GM20431 (cell line): ENCODE measurements around the gene ROPN1L.

Source experiments
- in situ Hi-C: fragments of 300-500 bp; cut with MseI, MboI; formaldehyde crosslinking; loops from one replicate; pipeline ENCODE4 v1.15.0; 2020; ENCODE audit warnings: low sequenced_read_pairs; ENCODE audit not compliant: unreplicated experiment

ROPN1L gene

DNA sequence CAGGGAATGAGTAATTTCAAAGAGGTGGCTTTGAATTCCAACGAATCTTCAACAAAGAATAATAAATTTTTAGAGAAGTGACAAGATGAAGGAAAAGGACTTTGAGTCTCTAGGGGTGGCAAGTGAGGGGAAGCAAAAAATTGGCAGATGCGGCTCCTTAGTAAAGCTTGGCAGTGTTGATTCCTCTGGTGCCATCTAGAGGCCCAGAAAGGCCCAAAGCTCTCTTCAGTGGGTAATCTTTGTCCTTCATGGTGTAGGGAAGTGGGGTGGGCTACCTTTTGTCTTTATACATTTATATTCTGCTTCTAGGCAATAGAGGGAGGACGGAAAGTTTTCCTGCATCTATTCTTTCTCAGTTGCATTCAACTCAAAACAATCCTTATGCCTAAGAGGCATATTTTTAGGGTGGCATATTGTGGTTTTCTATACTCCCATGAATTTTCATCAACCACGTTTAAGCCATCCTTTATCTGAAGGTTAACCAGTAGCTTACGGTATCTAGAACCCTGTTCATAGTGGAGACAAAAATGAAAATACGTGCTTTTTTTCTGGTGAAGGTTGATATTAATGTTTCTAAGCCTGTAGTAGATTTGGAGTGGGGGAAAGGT lies 17.5 kb upstream of the ROPN1L start:
- in situ Hi-C loops: loop anchor here (25.0 kb wide), 1 partner anchor 137 kb away; no protein-coding TSS in a partner anchor

DNA sequence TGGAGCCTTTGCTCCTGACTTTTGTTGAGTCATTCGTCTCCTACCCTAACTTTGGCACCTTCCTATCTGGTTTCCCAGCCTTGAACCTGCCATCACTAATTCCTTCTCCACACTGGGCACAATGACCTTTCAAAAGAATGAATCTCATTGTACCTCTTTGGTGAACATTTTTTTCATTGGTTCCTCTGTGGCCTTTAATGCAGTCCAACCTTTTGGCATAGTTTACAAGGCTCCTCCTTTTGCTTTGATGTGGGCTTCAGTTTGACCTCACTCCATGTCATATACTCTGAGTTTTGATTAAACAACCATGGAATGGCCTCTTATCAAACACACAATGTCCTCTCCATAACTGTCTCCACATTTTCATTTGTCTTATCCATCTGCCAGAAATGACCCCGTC lies 14.5 kb upstream of the ROPN1L start:
- in situ Hi-C loops: no loop called here

DNA sequence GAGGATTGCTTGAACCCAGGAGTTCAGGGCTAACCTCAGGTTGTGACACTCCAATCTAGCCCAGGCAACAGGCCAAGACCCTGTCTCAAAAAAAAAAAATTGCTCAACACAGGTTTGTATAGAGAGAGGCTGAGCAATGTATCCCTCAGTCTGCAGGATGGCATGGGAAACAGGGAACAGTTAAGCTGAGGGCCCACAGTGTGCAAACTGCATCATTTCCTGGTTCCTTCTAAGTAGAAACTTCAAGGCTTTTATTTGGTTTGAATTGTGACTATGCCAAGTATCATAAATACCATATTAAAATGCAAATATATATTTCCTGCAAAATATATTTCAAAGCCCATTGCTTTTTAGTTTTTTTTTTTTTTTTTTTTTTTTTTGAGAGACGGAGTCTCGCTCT lies 13.7 kb upstream of the ROPN1L start:
- in situ Hi-C loops: no loop called here

GRCh38 chr5:10431415-10431814 lies 10.3 kb upstream of the ROPN1L start:
- in situ Hi-C loops: no loop called here

- in situ Hi-C loops: no loop called here
Observed at GRCh38 chr5:10432059-10433008, 9.3 kb upstream of the ROPN1L start.

- in situ Hi-C loops: no loop called here
Observed at GRCh38 chr5:10434392-10434791, 7.3 kb upstream of the ROPN1L start.

DNA sequence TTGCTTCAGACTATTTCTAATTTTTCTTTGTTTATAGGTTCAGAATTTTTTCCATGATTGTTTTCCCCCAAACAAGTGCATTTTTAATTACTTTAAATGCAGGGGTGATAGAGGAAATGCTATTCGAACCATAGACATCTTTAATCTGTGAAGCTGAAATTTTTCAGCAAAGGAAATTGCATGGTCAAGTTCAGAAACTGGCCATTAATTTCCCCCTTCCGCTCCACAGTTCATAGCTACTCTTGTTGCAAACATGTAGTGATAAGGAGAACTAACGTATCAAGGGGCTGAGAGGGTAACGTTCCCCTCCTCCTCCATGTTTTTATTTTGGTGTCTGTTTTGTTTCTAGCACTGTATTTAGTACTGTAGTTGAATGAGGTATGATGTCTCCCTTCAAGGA lies 3.4 kb upstream of the ROPN1L start:
- in situ Hi-C loops: no loop called here

- in situ Hi-C loops: no loop called here
Observed at GRCh38 chr5:10439692-10440091, 2.0 kb upstream of the ROPN1L start.

DNA sequence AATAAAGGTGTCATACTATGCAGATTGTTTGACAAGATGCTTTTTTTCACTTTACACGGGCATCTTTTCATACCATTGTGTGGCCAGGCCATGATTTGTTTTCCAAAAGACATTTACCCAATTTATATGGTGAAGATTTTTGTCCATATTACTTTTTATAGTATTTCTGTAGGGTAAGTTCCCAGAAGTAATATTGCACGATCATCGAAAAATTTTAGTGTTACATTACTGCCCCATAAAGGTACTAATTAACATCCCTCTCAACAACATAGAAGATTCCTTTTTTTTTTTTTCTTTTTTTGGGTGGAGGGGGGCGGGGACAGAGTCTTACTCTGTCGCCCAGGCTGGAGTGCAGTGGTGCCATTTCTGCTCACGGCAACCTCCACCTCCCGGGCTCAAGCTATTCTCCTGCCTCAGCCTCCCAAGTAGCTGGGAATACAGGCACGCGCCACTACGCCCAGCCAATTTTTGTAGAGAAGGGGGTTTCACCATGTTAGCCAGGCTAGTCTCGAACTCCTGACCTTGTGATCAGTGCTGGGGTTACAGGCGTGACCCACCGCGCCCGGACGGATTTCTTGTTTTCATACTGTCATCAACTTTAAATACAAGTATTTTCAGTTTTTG lies 1.2 kb upstream of the ROPN1L start:
- in situ Hi-C loops: no loop called here

GRCh38 chr5:10441992-10442435 lies 335 bp downstream of the ROPN1L start:
- in situ Hi-C loops: no loop called here

GRCh38 chr5:10442576-10442975 lies 897 bp downstream of the ROPN1L start:
- in situ Hi-C loops: no loop called here

- in situ Hi-C loops: no loop called here
Observed at GRCh38 chr5:10445352-10445751, 3.7 kb downstream of the ROPN1L start.

GRCh38 chr5:10446490-10446889 lies 4.8 kb downstream of the ROPN1L start:
- in situ Hi-C loops: no loop called here

DNA sequence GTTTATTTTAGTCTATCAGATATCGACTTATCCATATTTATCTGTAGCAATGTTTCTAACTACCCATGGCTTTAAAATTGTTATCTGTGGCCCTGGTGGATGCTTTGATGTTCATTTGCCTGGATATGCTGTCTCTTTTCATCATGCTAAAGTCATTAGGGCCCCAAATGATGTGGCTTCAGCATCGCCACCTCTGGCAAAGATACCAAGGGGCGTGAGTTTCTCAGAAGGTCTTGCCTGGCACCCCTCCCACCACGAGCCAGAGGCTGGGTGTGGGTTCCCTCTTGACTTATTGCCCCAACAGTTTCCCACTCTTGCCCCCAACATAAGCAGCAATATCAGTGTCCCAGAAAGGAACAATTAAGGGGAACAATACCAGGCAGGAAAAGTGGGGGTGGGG lies 5.4 kb downstream of the ROPN1L start:
- in situ Hi-C loops: no loop called here

DNA sequence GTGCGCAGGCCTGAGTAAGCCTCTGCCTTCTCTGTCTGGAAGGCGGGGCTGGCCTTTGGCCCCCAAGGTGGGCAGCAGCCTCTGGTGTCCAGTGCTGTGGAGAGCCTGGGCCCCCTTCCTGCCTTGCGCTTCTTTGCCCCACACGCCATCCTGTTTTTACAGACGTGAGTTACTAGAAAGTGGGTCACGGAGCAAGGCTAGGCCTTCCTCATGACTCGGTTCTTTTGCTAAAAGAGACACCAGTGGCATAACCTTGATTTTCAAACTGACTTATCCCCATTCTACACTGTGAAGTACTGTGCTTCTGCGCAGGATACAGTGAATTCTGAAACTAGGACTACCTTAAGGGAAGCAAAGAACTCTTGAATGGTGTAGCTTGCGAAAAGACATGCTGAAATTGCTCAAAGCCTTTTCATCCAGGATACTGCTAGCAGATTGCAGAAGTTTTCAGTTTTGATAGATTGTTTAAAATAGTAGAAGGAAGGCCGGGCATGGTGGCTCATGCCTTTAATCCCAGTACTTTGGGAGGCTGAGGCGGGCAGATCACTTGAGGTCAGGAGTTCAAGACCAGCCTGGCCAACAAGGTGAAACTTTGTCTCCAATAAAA lies 7.2 kb downstream of the ROPN1L start:
- in situ Hi-C loops: no loop called here

DNA sequence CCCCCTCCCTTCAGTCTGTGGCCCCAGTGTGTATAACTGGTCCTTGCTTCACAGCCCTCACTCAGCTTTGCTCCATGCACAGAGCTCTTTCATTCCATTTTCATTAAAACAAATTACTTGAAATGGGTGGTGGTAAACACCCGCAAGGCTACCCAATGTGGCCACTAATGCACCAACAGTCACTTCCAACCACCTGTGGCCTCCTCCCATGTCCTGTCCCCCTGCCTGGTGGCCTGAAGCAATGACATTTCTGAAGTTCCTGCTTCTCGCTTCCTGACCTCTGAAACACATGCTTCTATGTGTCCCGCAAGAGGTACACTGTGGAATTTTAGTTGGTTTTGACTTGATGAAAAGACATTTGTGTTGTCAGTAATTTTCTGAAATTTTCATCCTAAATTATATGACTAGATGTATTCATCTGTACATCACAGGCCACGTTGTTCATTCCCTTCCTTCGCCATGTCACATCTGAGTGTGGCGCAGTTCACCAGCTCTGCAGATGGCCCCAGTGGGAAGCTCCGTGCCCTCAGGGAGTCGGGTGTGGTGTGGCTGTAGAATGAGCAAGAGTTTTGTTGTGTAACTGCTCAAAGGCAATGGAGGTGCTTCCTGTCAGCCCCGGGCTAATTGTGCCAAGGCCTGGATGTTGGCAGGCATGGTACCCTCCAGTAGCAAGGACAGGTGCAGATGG lies 9.6 kb downstream of the ROPN1L start:
- in situ Hi-C loops: loop anchor here (10.0 kb wide), 1 partner anchor 174 kb away; no protein-coding TSS in a partner anchor

DNA sequence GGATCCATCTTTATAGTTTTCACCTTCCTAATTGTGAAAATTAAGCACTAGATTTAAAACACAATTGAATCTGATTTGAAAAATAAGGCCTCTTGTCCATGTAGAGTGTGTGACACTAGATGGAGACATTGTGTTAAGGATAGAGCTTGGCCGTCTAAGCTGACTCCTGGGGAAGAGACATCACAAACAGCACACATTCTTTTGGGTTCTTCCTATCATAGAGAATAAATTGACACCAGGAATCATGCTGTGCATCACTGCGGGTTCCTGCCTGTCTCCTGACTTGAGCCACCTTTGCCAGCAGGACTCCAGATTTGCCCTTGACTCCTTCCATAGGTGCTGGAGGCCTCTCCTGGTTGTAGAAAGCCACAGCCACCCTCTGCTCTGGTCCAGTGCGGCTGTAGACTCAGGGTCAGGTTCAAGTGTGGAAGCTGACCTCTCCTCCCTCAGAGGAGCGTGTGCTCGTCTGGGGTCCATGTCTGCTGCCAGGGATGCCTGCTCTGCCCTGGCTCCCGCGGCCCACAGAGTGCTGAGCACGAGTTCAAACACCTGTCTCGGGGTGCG lies 11.2 kb downstream of the ROPN1L start:
- in situ Hi-C loops: loop anchor here (10.0 kb wide), 1 partner anchor 172 kb away; no protein-coding TSS in a partner anchor

DNA sequence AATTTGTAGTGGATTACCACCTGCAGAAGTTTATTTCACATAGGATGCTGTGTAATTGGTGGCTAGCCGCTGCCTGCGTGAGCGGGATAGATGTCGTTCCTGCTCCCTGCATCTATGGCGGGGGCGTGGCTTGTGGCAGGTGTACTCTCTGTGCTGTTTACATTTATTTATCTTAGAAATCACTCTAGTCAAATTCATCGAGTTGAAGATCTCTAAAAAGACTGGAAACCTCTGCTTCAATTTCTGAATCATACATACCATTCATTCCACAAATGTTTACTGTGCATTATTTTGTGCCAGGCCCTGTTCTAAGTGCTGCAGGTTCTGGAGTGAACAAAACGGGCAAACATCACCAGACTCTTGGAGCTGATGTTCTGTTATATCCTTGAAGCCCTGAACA lies 11.9 kb downstream of the ROPN1L start:
- in situ Hi-C loops: loop anchor here (10.0 kb wide), 1 partner anchor 171 kb away; no protein-coding TSS in a partner anchor

- in situ Hi-C loops: loop anchor here (10.0 kb wide), 1 partner anchor 170 kb away; no protein-coding TSS in a partner anchor
Observed at GRCh38 chr5:10454591-10455276, 13.1 kb downstream of the ROPN1L start.
